NCI-H1048 (cell line): Measurements from ENCODE around the gene DEPDC5.
A peak's percentile ranks its signal among the peaks of the same experiment; 100 is the strongest.
"Not testable (repeated sequence)": the region's sequence is repeated elsewhere in the genome, so short reads cannot be mapped to it uniquely, and the experiment has no call there.

ENCODE experiments used
- DNase-seq: peaks from one replicate; lab custom pipeline; 2025; lab: John Stamatoyannopoulos, UW

DEPDC5 gene

GRCh38 chr22:31749636-31750364 is 4.0 kb upstream of the DEPDC5 start, which contains the start of gene PRR14L:
Gene PRR14L, minus strand, starts transcription at chr22:31750132. Its CDS starts 11,272 bp downstream, at chr22:31738860.
- DNase-seq = peak; percentile 81

GRCh38 chr22:31750365-31751284 is 3.2 kb upstream of the DEPDC5 start:
- DNase-seq = no peak

GRCh38 chr22:31752096-31752847 is 1.5 kb upstream of the DEPDC5 start:
- no peak for DNase-seq

- DNase-seq = no peak
Observed at GRCh38 chr22:31753005-31753633, 700 bp upstream of the DEPDC5 start.

GRCh38 chr22:31754813-31755212 is 994 bp downstream of the DEPDC5 start:
- no peak for DNase-seq

- no peak for DNase-seq
Observed at GRCh38 chr22:31757265-31757664, 3.4 kb downstream of the DEPDC5 start.

GRCh38 chr22:31758860-31759259 is 5.0 kb downstream of the DEPDC5 start:
- not testable (repeated sequence) for DNase-seq

- no peak for DNase-seq
Observed at GRCh38 chr22:31764785-31765184, 11.0 kb downstream of the DEPDC5 start.

GRCh38 chr22:31768422-31769059 is 14.7 kb downstream of the DEPDC5 start:
- no peak for DNase-seq

GRCh38 chr22:31773416-31773815 is 19.6 kb downstream of the DEPDC5 start:
- DNase-seq = no peak

- DNase-seq = no peak
Observed at GRCh38 chr22:31776231-31776630, 22.4 kb downstream of the DEPDC5 start.

- no peak for DNase-seq
Observed at GRCh38 chr22:31789803-31790202, 36.0 kb downstream of the DEPDC5 start.

- DNase-seq = no peak
Observed at GRCh38 chr22:31790240-31790639, 36.4 kb downstream of the DEPDC5 start.

GRCh38 chr22:31799358-31799757 is 45.5 kb downstream of the DEPDC5 start:
- not testable (repeated sequence) for DNase-seq

GRCh38 chr22:31800065-31800464 is 46.2 kb downstream of the DEPDC5 start:
- no peak for DNase-seq

- DNase-seq = not testable (repeated sequence)
Observed at GRCh38 chr22:31800861-31801260, 47.0 kb downstream of the DEPDC5 start.

- DNase-seq = no peak
Observed at GRCh38 chr22:31802575-31802974, 48.8 kb downstream of the DEPDC5 start.

GRCh38 chr22:31806751-31807150 is 52.9 kb downstream of the DEPDC5 start:
- no peak for DNase-seq

GRCh38 chr22:31812977-31813605 is 59.3 kb downstream of the DEPDC5 start:
- DNase-seq = no peak

- not testable (repeated sequence) for DNase-seq
Observed at GRCh38 chr22:31813898-31814297, 60.1 kb downstream of the DEPDC5 start.

GRCh38 chr22:31814942-31815341 is 61.1 kb downstream of the DEPDC5 start:
- no peak for DNase-seq
